HepG2 (cell line): ENCODE data around the gene ESAM. TPM values are rescaled to one million over a fixed set of nuclear protein-coding genes. Genes with fewer than 3 reads are reported as not detected.

Experiments
- AKAP8 ChIP-seq: sonication (generic); formaldehyde crosslinking; IDR thresholded peaks from 2 replicates; pipeline ENCODE4 v1.5.1; 2020; ENCODE audit warnings: mild to moderate bottlenecking, missing genetic modification reagents
- ARNT2 ChIP-seq: sonication (generic); formaldehyde crosslinking; IDR thresholded peaks from 2 replicates; pipeline ENCODE4 v1.8.0; 2022; ENCODE audit warnings: mild to moderate bottlenecking, low read depth, missing genetic modification reagents, moderate library complexity
- BORCS8-MEF2B ChIP-seq: sonication (generic); formaldehyde crosslinking; IDR thresholded peaks from 2 replicates; pipeline ENCODE4 v1.8.0; 2022; ENCODE audit warnings: mild to moderate bottlenecking, missing genetic modification reagents
- GABPB1 ChIP-seq: IDR thresholded peaks from 2 replicates; pipeline ENCODE4 v1.6.1; 2016; ENCODE audit warnings: mild to moderate bottlenecking, missing genetic modification reagents, moderate library complexity, missing compliant biosample characterization
- HDAC1 ChIP-seq: sonication (generic); formaldehyde crosslinking; IDR thresholded peaks from 2 replicates; pipeline ENCODE4 v1.5.1; 2020; ENCODE audit warnings: mild to moderate bottlenecking, missing genetic modification reagents
- JUNB ChIP-seq: sonication (generic); formaldehyde crosslinking; IDR thresholded peaks from 2 replicates; pipeline ENCODE4 v1.8.0; 2022; ENCODE audit warnings: missing genetic modification reagents, mild to moderate bottlenecking, borderline replicate concordance
- MAX ChIP-seq: IDR thresholded peaks from 2 replicates; pipeline ENCODE4 v1.6.1; 2012; ENCODE audit warnings: inconsistent platforms
- RBFOX2 ChIP-seq: fragments of 200-400 bp; formaldehyde crosslinking; IDR thresholded peaks from 2 replicates; pipeline ENCODE4 v1.6.1; 2017; ENCODE audit warnings: low read depth, mild to moderate bottlenecking, low read length
- SAP130 ChIP-seq: IDR thresholded peaks from 2 replicates; pipeline ENCODE4 v1.6.1; 2016; ENCODE audit warnings: low read depth
- SP1 ChIP-seq, 2 experiments: fragments of 450-650 bp in 1 of 2; sonication (generic) in 1 of 2; formaldehyde crosslinking in 1 of 2; IDR thresholded peaks; 2 replicates each; pipeline versions ENCODE4 v1.4.0 to v1.6.1; 2016 to 2020; ENCODE audit warnings: missing genetic modification reagents in 1 of 2
- SP5 ChIP-seq: IDR thresholded peaks from 2 replicates; pipeline ENCODE4 v1.6.1; 2016; ENCODE audit warnings: low read depth, borderline replicate concordance
- TFDP1 ChIP-seq: IDR thresholded peaks from 2 replicates; pipeline ENCODE4 v1.6.1; 2016; ENCODE audit warnings: missing compliant biosample characterization, missing genetic modification reagents, borderline replicate concordance
- ZNF562 ChIP-seq: sonication (generic); formaldehyde crosslinking; IDR thresholded peaks from 2 replicates; pipeline ENCODE4 v1.8.0; 2022; ENCODE audit warnings: missing genetic modification reagents, borderline replicate concordance
- ZNF777 ChIP-seq: sonication (generic); formaldehyde crosslinking; IDR thresholded peaks from 2 replicates; pipeline ENCODE4 v1.4.0; 2020; ENCODE audit warnings: missing genetic modification reagents
- polyA plus RNA-seq, 8 experiments: library from polyadenylated mRNA; depleted of rRNA in 3 of 8; stranded (reverse) in 7 of 8; unstranded in 1 of 8; fragments of >200 nt; fragmentation: Illumina TruSeq in 4 of 8; extraction: Trizol in 4 of 8; gene quantifications; 2 replicates each; pipeline versions ENCODE4 v1.2.1 to v1.2.3, GENCODE V29; 2011 to 2016; ENCODE audit warnings: low read depth in 4 of 8, missing spikeins in 1 of 8, mixed read lengths in 1 of 8; ENCODE audit not compliant: insufficient read depth in 1 of 8
- total RNA-seq, 5 experiments: library from RNA; depleted of rRNA; stranded (reverse); fragments of >200 nt; fragmentation: Illumina TruSeq; extraction: Trizol; gene quantifications; 2 replicates each; pipeline ENCODE4 v1.2.3, GENCODE V29; 2016; ENCODE audit warnings: low read depth in 1 of 5
- TF ChIP-seq, protein P1 (sequence below): IDR thresholded peaks from 2 replicates; pipeline ENCODE4 v1.6.1; 2016; ENCODE audit warnings: mild to moderate bottlenecking, missing biosample characterization, missing genetic modification reagents
- TF ChIP-seq, protein P2 (sequence below): sonication (generic); formaldehyde crosslinking; IDR thresholded peaks from one replicate; pipeline ENCODE4 v1.5.1; 2020; ENCODE audit warnings: mild to moderate bottlenecking, missing genetic modification reagents; ENCODE audit errors: not compliant biosample characterization
- TF ChIP-seq, protein P3 (sequence below): sonication (generic); formaldehyde crosslinking; IDR thresholded peaks from 2 replicates; pipeline ENCODE4 v1.5.0; 2020; ENCODE audit warnings: mild to moderate bottlenecking, missing genetic modification reagents

Gene ESAM
- total and polyA plus RNA-seq, 2 of the 13 experiments (the other 11 are each of a cell fraction or from before 2014, with no cell fraction given) = 1.2 to 6.8 TPM

DNA sequence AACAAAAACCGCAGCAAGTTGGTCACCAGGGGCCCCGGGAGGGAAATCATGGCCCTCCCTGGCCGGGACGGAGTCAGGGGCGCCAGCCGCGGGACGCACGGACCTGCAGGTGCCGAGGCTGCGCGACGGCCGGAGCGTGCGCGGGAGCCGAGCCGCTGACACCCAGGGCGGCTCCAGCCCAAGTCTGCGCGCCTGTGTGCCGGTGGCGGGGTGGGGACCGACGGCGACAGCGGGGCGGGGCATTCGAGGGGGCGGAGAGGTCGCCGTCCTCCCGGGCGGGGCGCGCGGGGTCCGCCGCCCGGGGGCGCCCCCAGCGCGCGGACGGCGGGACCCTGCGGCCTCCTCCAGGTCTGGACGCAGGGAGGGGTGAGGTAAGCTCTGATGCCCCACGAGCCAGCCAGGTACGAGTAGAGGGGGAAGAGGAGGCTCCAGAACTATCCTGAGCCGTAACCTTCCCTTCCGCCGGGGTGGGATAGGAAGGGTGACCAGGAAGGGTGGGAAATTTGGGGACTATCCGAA lies at the start of gene ESAM (continued):
- TF ChIP-seq TFDP1 (CRISPR knock-in tag) = 0 out of 2 replicates have a peak, but pooled peaks have one; percentile 20
- TF ChIP-seq SP5 = peak; percentile 47
- TF ChIP-seq, protein P1, sequence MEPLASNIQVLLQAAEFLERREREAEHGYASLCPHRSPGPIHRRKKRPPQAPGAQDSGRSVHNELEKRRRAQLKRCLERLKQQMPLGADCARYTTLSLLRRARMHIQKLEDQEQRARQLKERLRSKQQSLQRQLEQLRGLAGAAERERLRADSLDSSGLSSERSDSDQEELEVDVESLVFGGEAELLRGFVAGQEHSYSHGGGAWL (CRISPR knock-in tag) = no peak
- TF ChIP-seq SP1 (IDR thresholded peaks at IDR 0.05) = no peak
- TF ChIP-seq SP1 (CRISPR knock-in tag; IDR thresholded peaks at IDR 0.05) = 0 out of 2 replicates have a peak, but pooled peaks have one; percentile 16
- peak; percentile 19; the same call in 1 of the 2 replicates for TF ChIP-seq BORCS8-MEF2B
- peak; percentile 71; the same call in 1 of the 2 replicates for TF ChIP-seq AKAP8 (CRISPR knock-in tag)
- TF ChIP-seq, protein P2, sequence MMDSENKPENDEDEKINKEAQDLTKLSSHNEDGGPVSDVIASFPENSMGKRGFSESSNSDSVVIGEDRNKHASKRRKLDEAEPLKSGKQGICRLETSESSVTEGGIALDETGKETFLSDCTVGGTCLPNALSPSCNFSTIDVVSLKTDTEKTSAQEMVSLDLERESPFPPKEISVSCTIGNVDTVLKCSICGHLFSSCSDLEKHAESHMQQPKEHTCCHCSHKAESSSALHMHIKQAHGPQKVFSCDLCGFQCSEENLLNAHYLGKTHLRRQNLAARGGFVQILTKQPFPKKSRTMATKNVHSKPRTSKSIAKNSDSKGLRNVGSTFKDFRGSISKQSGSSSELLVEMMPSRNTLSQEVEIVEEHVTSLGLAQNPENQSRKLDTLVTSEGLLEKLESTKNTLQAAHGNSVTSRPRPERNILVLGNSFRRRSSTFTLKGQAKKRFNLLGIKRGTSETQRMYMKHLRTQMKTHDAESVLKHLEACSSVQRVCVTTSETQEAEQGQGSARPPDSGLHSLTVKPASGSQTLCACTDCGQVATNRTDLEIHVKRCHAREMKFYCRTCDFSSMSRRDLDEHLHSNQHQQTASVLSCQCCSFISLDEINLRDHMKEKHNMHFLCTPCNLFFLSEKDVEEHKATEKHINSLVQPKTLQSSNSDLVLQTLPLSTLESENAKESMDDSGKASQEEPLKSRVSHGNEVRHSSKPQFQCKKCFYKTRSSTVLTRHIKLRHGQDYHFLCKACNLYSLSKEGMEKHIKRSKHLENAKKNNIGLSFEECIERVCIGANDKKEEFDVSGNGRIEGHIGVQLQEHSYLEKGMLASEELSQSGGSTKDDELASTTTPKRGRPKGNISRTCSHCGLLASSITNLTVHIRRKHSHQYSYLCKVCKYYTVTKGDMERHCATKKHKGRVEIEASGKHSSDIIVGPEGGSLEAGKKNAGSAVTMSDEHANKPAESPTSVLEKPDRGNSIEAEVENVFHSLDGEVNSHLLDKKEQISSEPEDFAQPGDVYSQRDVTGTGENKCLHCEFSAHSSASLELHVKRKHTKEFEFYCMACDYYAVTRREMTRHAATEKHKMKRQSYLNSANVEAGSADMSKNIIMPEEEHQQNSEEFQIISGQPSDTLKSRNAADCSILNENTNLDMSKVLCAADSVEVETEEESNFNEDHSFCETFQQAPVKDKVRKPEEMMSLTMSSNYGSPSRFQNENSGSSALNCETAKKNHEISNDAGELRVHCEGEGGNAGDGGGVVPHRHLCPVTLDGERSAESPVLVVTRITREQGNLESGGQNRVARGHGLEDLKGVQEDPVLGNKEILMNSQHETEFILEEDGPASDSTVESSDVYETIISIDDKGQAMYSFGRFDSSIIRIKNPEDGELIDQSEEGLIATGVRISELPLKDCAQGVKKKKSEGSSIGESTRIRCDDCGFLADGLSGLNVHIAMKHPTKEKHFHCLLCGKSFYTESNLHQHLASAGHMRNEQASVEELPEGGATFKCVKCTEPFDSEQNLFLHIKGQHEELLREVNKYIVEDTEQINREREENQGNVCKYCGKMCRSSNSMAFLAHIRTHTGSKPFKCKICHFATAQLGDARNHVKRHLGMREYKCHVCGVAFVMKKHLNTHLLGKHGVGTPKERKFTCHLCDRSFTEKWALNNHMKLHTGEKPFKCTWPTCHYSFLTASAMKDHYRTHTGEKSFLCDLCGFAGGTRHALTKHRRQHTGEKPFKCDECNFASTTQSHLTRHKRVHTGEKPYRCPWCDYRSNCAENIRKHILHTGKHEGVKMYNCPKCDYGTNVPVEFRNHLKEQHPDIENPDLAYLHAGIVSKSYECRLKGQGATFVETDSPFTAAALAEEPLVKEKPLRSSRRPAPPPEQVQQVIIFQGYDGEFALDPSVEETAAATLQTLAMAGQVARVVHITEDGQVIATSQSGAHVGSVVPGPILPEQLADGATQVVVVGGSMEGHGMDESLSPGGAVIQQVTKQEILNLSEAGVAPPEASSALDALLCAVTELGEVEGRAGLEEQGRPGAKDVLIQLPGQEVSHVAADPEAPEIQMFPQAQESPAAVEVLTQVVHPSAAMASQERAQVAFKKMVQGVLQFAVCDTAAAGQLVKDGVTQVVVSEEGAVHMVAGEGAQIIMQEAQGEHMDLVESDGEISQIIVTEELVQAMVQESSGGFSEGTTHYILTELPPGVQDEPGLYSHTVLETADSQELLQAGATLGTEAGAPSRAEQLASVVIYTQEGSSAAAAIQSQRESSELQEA = no peak
- TF ChIP-seq JUNB (CRISPR knock-in tag) = no peak
- TF ChIP-seq MAX = peak; percentile 20; the same call in 1 of the 2 replicates
- TF ChIP-seq HDAC1 (CRISPR knock-in tag) = 0 out of 2 replicates have a peak, but pooled peaks have one; percentile 9
- no peak for TF ChIP-seq ZNF562
- peak; percentile 16; the same call in 1 of the 2 replicates for TF ChIP-seq GABPB1 (CRISPR knock-in tag)
- TF ChIP-seq ARNT2 (CRISPR knock-in tag) = peak; percentile 39; the same call in 1 of the 2 replicates
- TF ChIP-seq RBFOX2 = 0 out of 2 replicates have a peak, but pooled peaks have one; percentile 33
- TF ChIP-seq, protein P3, sequence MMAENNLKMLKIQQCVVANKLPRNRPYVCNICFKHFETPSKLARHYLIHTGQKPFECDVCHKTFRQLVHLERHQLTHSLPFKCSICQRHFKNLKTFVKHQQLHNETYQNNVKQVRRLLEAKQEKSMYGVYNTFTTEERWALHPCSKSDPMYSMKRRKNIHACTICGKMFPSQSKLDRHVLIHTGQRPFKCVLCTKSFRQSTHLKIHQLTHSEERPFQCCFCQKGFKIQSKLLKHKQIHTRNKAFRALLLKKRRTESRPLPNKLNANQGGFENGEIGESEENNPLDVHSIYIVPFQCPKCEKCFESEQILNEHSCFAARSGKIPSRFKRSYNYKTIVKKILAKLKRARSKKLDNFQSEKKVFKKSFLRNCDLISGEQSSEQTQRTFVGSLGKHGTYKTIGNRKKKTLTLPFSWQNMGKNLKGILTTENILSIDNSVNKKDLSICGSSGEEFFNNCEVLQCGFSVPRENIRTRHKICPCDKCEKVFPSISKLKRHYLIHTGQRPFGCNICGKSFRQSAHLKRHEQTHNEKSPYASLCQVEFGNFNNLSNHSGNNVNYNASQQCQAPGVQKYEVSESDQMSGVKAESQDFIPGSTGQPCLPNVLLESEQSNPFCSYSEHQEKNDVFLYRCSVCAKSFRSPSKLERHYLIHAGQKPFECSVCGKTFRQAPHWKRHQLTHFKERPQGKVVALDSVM (CRISPR knock-in tag) = peak; percentile 22; the same call in 1 of the 2 replicates
- 0 out of 2 replicates have a peak, but pooled peaks have one; percentile 32 for TF ChIP-seq SAP130 (CRISPR knock-in tag)
- peak; percentile 78 for TF ChIP-seq ZNF777 (CRISPR knock-in tag)
